AG04450 (cell line): ENCODE measurements around the gene NWD2. TPM values are rescaled to one million over a fixed set of nuclear protein-coding genes. Genes with fewer than 3 reads are reported as not detected.

ENCODE experiments used
- CTCF ChIA-PET: fragments of 300-600, 350-600 bp; formaldehyde crosslinking; extraction: SDS; loops from one replicate; lab custom pipeline; 2022; ENCODE audit warnings: antibody characterized with exemption, inconsistent platforms; lab: Charles Lee
- POLR2A ChIA-PET: fragments of 350-600 bp; formaldehyde crosslinking; extraction: SDS; loops from one replicate; lab custom pipeline; 2021; ENCODE audit warnings: antibody characterized with exemption, inconsistent platforms; lab: Yijun Ruan, JAX
- DNase-seq: peaks from one replicate; pipeline ENCODE4 v3.0.0-alpha.2; 2011; ENCODE audit warnings: low read depth, low spot score
- H3K27ac ChIP-seq: one replicate; pipeline ENCODE4 v1.5.1; 2012; ENCODE audit warnings: low read depth, low read length, control low read depth
- H3K27me3 ChIP-seq: one replicate; pipeline ENCODE4 v1.6.0; 2012; ENCODE audit warnings: low read length; ENCODE audit not compliant: control insufficient read depth, insufficient read depth
- H3K4me3 ChIP-seq: 2 replicates; pipeline ENCODE4 v1.5.1; 2011; ENCODE audit warnings: mild to moderate bottlenecking, low read depth, low read length, control low read depth
- H3K9me3 ChIP-seq: 2 replicates; pipeline ENCODE4 v1.5.1; 2012; ENCODE audit warnings: low read length; ENCODE audit not compliant: control insufficient read depth, insufficient read depth
- polyA plus RNA-seq: library from polyadenylated mRNA; depleted of rRNA; stranded (reverse); fragments of >200 nt; gene quantifications from 2 replicates; pipeline ENCODE4 v1.2.3, GENCODE V29; 2011
- TF ChIP-seq, protein P1 (sequence below): IDR thresholded peaks from 2 replicates; pipeline ENCODE4 v1.5.1; 2011; ENCODE audit warnings: low read depth, low read length, control low read depth, inconsistent platforms

NWD2 gene
- polyA plus RNA-seq, 1 experiment = not detected

DNA sequence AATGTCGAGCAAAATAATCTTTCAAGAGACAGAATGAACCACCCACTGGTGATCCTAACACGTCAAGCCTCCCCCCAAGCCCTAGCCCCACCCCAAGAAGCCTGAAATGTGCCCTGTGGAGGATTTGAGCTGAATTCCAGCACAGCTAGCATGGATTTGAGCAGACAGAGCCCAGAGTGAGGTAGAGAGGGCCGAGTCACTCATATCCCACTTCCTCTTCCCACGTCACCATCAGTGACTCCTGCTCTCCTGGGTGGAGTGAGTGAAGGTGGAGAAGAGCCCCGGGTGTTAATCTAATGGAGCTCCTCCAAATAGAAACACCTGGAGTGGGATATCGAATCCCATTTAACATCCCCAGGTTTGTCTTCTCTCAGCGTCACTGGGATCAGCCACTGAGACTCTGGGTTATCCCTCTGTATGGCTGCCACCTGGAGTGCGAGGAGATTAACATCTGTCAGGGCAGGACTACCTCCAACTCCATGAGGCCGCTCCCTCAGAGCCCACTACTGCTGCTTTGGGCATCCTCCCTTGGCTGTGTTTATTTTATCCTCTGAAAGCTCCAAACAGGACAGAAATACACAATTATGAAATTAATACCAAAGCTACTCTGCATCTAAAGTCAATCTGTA lies 136.6 kb downstream of the NWD2 start:
- H3K27ac ChIP-seq = no peak overlapping the region
- no peaks in the 10 kb centered on the region for H3K27me3 ChIP-seq
- POLR2A ChIA-PET = no interaction called here
- CTCF ChIA-PET = interaction anchor here (2.0 kb wide), 1 partner anchor 9 kb away, joined by 17 read pairs; no protein-coding TSS in a partner anchor
- no peak overlapping the region for H3K4me3 ChIP-seq
- DNase-seq = no peak
- TF ChIP-seq, protein P1, sequence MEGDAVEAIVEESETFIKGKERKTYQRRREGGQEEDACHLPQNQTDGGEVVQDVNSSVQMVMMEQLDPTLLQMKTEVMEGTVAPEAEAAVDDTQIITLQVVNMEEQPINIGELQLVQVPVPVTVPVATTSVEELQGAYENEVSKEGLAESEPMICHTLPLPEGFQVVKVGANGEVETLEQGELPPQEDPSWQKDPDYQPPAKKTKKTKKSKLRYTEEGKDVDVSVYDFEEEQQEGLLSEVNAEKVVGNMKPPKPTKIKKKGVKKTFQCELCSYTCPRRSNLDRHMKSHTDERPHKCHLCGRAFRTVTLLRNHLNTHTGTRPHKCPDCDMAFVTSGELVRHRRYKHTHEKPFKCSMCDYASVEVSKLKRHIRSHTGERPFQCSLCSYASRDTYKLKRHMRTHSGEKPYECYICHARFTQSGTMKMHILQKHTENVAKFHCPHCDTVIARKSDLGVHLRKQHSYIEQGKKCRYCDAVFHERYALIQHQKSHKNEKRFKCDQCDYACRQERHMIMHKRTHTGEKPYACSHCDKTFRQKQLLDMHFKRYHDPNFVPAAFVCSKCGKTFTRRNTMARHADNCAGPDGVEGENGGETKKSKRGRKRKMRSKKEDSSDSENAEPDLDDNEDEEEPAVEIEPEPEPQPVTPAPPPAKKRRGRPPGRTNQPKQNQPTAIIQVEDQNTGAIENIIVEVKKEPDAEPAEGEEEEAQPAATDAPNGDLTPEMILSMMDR = no peak
- H3K9me3 ChIP-seq = no peaks in the 10 kb centered on the region

DNA sequence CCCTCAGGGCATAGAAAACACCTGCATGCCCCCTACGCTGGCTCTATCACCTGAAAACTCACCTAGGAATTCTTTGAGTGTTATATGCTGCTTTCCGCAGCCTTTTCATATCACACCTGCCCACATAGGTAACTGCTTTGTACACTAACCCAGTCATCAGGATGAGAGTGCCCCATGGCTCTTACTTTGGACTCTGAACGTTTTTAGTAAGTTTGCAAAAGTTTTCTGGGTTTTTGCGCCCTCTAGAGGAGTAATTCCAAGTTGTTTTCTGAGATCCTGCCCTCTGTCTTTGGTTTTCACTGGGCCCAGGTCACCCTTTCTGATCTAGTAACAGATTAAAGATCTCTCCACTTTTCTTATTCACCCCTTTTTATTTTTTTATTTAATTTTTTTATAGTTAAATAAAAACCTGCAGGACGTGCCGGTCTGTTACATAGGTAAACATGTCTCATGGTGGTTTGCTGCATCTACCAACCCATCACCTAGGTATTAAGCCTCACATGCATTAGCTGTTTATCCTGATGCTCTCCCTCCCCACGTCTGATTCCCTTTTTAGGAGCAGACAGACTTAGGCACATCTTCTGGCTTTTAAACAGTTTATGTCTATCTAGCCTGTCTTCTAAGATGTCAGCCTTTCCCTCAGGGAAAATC lies 139.2 kb downstream of the NWD2 start:
- H3K4me3 ChIP-seq = no peak overlapping the region
- TF ChIP-seq, protein P1 = peak; percentile 47
- ChIA-PET CTCF (interaction anchor here (0.5 kb wide), 1 partner anchor 314 kb away, joined by 3 read pairs; no protein-coding TSS in a partner anchor), POLR2A (no interaction called here)
- H3K27ac ChIP-seq = no peak overlapping the region
- H3K9me3 ChIP-seq = no peaks in the 10 kb centered on the region
- DNase-seq = no peak
- no peaks in the 10 kb centered on the region for H3K27me3 ChIP-seq

DNA sequence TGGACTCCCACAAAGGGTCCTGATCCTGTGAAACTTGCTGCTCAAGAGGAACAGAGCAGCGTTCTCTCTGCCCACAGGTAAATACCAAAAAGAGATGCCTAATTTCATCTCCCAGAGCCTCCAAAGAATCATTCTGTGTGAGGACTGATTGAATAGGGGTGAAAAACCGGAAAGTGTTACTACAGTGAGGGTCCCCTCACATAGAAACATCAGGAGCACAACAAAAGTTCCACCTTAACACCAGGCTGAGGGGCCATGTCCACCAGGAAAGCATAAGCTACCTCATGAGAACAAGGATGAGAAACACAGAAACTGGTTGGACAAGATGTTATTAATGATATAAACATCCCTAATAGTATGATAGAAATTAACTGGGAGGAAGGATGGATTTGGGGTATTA lies 140.9 kb downstream of the NWD2 start:
- Histone ChIP-seq H3K9me3 (no peaks in the 10 kb centered on the region), H3K27ac (no peak overlapping the region), H3K27me3 (no peaks in the 10 kb centered on the region), H3K4me3 (no peak overlapping the region)
- TF ChIP-seq, protein P1 = no peak
- ChIA-PET POLR2A (no interaction called here), CTCF (no interaction called here)
- DNase-seq = no peak

DNA sequence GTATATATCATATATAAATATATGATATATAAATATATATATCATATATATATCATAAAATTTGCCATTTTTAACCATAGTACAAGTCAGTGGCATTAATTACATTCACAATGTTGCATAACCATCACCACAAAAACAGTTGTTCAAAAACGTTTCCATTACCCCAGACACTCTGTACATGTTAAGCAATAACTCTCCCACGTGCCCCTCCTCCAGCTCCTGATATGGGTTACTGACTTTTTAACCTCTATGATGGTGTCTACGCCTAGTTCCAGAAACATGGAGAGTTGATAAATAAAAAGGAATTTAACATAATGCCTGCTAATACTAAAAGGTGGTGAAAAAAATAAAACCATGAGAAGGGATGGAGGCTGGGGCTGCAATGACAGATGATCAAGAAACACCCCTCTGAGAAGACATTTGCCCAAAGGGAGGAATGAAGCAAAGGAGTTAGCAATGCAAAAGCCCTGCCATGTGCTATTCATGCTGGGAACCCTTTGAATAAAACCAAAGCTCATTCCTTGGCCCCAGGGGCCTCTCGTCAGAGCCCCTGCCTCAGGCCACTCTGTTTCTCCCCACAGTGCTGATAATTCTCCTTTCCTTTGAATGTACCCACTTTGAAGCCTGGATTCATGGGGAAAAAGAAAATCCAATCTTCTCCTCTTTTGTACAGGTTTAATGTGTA lies 144.3 kb downstream of the NWD2 start:
- TF ChIP-seq, protein P1 = no peak
- Histone ChIP-seq H3K9me3 (no peaks in the 10 kb centered on the region), H3K27ac (no peak overlapping the region), H3K4me3 (no peak overlapping the region), H3K27me3 (no peaks in the 10 kb centered on the region)
- no peak for DNase-seq
- POLR2A ChIA-PET = no interaction called here
- CTCF ChIA-PET = interaction anchor here (0.7 to 3.5 kb wide), 2 partner anchors 8 to 71 kb away, joined by 3 to 17 read pairs; no protein-coding TSS in a partner anchor
